Coronary artery (tissue), 2 donors: ENCODE results near the gene S100Z.
A peak's percentile ranks its signal among the peaks of the same experiment; 100 is the strongest.
"Not testable (repeated sequence)": the region's sequence is repeated elsewhere in the genome, so short reads cannot be mapped to it uniquely, and the experiment has no call there.

Experiments
- DNase-seq: peaks from one replicate; pipeline ENCODE4 v3.0.0-alpha.2; 2017; ENCODE audit warnings: low spot score
- H3K27ac ChIP-seq, 2 donors: fragments of 200-600 bp; sonication (generic); one replicate each; pipeline ENCODE4 v1.5.1; 2016 to 2019
- H3K4me3 ChIP-seq: fragments of 200-600 bp; sonication (generic); 2 replicates; pipeline ENCODE4 v1.5.1; 2016; ENCODE audit warnings: mild to moderate bottlenecking, moderate library complexity
- TF ChIP-seq, protein P1 (sequence below): fragments of 200-600 bp; sonication (generic); IDR thresholded peaks from one replicate; pipeline ENCODE4 v1.5.1; 2019; ENCODE audit warnings: antibody characterized with exemption

S100Z gene

DNA sequence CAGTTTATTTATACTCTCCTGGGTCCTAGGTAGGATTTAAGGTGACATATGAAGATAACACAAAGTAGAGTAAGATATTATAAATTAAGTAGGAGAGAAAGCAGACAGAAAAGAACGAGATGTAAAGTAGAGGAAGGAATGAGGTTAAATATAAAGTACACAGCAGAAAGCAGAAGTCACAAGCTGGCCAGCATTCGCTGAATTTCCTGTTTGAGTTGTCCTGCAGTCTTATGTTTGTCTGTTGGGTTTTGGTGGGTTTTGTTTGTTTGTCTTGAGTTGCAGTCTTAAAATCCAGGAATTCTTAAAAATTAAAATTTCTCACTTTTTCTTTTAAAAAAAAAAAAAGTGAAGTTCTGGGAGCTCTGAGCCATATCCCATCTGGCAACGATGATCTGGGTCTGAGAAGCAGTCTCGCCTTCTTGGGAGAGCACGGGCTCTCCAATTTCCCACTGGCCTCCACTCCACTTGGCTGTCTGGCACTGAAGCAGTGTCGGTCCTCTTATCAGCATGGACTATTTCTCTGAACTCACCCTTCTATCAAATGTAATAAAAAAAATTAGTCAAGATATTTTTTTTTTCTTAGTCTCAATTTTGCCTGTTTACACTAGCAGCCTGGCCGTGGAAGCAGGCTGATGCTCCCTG is 2.0 kb downstream of the S100Z start:
- DNase-seq: no peak
- TF ChIP-seq, protein P1, sequence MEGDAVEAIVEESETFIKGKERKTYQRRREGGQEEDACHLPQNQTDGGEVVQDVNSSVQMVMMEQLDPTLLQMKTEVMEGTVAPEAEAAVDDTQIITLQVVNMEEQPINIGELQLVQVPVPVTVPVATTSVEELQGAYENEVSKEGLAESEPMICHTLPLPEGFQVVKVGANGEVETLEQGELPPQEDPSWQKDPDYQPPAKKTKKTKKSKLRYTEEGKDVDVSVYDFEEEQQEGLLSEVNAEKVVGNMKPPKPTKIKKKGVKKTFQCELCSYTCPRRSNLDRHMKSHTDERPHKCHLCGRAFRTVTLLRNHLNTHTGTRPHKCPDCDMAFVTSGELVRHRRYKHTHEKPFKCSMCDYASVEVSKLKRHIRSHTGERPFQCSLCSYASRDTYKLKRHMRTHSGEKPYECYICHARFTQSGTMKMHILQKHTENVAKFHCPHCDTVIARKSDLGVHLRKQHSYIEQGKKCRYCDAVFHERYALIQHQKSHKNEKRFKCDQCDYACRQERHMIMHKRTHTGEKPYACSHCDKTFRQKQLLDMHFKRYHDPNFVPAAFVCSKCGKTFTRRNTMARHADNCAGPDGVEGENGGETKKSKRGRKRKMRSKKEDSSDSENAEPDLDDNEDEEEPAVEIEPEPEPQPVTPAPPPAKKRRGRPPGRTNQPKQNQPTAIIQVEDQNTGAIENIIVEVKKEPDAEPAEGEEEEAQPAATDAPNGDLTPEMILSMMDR: no peak
- Histone ChIP-seq H3K4me3 (no peak overlapping the region), H3K27ac (peak overlapping the region in 1 of 2 donors; percentile 45)

DNA sequence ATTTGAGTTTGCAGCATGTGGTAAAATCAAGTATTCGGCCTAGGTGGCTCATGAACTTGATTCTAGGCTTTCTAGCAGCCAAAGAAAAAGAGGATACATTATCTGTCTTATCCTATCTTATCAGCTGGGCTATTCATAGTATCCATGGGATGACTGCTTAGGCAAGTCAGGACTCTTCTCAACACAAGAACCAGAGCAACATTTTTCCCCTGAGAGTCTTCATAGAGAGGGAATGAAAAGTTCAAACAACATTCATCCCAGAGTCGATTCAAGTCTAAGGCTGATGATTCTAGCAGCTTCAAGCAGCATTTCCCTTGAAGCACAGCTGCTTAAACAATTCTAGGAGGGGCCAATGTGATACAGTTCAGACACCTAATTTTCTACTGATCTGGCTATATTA is 3.0 kb downstream of the S100Z start:
- H3K27ac ChIP-seq: peak overlapping the region in 1 of 2 donors; percentile 3
- TF ChIP-seq, protein P1: no peak
- no peak for DNase-seq
- no peak overlapping the region for H3K4me3 ChIP-seq

DNA sequence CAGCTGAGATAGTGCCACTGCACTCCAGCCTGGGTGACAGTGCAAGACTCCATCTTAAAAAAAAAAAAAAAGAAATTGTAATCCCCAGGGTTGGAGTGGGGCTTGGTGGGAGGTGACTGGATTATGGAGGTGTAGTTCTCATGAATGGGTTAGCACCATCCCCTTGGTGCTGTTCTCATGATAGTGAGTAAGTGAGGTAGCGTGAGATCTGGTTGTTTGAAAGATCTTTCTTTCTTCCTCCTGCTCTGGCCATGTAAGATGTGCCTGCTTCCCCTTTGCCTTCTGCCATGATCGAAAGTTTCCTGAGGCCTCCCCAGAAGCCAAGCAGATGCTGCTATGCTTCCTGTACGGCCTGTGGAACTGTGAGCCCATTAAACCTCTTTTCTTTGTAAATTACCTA is 3.9 kb downstream of the S100Z start:
- H3K4me3 ChIP-seq, DNase-seq, H3K27ac ChIP-seq: not testable (repeated sequence)

DNA sequence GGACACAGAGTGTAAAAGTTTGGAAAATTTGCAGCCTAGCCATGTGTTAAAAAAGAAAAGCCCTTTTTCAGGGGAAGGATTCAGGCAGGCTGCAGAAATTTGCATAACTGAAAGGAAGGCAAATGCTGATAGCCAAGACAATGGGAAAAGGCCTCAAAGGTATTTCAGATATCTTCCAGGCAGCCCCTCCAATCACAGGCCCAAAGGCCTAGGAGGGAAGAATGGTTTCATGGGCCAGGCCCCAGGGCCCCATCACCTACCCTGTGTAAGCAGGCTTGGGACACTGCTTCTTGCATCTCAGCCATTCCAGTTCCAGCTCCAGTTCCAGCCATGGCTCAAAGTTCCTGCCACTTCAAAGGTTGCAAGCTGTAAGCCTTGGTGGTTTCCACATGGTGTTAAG is 4.8 kb downstream of the S100Z start:
- no peak for DNase-seq
- Histone ChIP-seq H3K27ac (no peak overlapping the region), H3K4me3 (no peak overlapping the region)
- TF ChIP-seq, protein P1: no peak

DNA sequence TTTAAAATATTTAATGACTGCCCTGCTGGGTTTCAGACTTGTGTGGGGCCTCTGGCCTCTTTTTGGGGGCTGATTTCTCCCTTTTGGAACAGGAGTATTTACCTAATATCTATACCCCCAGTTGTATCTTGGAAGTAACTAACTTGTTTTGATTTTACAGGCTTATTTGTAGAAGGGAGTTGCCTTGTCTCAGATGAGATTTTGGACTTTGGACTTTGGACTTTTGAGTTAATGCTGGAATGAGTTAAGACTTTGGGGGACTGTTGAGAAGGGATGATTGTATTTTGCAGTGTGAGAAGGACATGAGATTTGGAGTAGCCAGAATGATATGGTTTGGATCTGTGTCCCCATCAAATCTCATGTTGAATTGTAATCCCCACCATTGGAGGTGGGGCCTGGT is 5.7 kb downstream of the S100Z start:
- not testable (repeated sequence) for DNase-seq, H3K4me3 ChIP-seq
- H3K27ac ChIP-seq: peak overlapping the region in 1 of 2 donors; percentile 60

DNA sequence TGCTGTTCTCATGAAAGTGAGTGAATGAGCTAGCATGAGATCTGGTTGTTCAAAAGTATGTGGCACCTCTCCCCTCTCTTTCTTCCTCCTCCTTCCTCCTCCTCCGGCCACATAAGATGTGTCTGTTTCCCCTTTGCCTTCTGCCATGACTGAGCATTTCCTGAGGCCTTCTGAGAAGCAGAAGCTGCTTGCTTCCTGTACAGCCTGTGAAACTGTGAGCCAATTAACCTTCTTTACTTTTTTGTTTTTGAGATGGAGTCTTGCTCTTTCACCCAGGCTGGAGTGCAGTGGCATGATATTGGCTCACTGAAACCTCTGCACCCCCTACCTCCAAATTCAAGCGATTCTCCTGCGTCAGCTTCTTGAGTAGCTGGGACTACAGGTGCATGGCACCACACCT is 6.1 kb downstream of the S100Z start:
- H3K27ac ChIP-seq: peak overlapping the region in 1 of 2 donors; percentile 60
- TF ChIP-seq, protein P1: no peak
- no peak overlapping the region for H3K4me3 ChIP-seq
- DNase-seq: no peak

DNA sequence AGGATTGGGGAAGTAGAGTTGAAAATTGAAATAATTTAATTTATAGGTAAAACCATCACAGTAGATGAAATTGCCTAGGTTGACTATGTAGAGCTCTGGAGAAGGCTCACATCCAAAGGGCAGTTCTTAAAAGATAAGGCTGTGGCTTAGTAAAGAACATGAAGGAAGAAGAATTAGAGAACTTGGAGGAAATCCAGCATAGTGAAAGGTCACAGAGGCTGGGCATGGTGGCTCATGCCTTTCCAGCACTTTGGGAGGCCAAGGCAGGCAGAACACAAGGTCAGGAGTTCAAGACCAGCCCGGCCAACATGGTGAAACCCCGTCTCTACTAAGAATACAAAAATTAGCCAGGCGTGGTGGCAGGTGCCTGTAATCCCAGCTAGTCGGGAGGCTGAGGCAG is 7.0 kb downstream of the S100Z start:
- not testable (repeated sequence) for DNase-seq, H3K27ac ChIP-seq, H3K4me3 ChIP-seq

DNA sequence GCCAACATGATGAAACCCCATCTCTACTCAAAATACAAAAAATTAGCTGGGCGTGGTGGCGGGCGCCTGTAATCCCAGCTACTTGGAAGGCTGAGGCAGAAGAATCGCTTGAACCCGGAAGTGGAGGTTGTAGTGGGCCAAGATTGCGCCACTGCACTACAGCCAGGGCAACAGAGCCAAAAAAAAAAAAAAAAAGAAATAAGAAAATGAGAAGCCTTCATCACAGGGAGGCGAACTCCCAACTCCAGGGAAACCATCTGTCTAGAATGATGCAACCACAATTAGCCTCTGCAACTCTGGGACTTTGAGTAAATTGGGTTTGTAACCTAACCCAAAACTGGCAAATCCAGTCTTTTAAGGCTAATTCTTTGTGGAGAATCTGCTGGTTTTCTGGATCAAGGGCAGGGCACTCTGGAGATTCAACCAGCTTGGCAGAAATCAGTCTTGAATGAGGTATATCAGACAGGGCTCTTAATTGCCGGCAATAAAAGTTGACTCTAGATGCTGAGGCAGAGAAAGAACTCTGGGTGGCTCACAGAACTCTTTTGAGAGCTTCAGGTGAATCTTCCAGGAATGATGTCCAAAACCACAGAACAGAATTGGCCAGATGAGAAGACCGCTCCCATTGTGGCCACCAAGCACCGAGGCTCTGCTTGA is 9.9 kb downstream of the S100Z start:
- TF ChIP-seq, protein P1: no peak
- no peak overlapping the region for H3K4me3 ChIP-seq
- no peak overlapping the region for H3K27ac ChIP-seq
- DNase-seq: no peak
